Prostate gland (tissue), 2 donors: ENCODE data around the gene DCD. TPM values are rescaled to one million over a fixed set of nuclear protein-coding genes. Genes with fewer than 3 reads are reported as not detected.

Experiments used
- DNase-seq: peaks from one replicate; pipeline ENCODE4 v3.0.0-alpha.2; 2019; ENCODE audit warnings: low spot score
- H3K27ac ChIP-seq, 2 donors: fragments of 200-600 bp; sonication (generic); 2 replicates each; pipeline ENCODE4 v1.5.1; 2017 to 2019
- H3K27me3 ChIP-seq: fragments of 200-600 bp; sonication (generic); replicated peaks from 2 replicates; pipeline ENCODE4 v1.5.1; 2019; ENCODE audit not compliant: insufficient read depth
- H3K36me3 ChIP-seq, 2 donors: fragments of 200-600 bp; sonication (generic); 1 replicate in 1 of 2; 2 replicates in 1 of 2; pipeline versions ENCODE4 v1.5.1 to v1.8.1; 2017 to 2019
- H3K4me1 ChIP-seq: fragments of 200-600 bp; sonication (generic); replicated peaks from 2 replicates; pipeline ENCODE4 v1.5.1; 2019
- H3K4me3 ChIP-seq, 2 donors: fragments of 200-600 bp; sonication (generic); 2 replicates each; pipeline ENCODE4 v1.5.1; 2017 to 2019
- H3K9me3 ChIP-seq: fragments of 200-600 bp; sonication (generic); 2 replicates; pipeline ENCODE4 v1.5.1; 2017
- POLR2A ChIP-seq: fragments of 450-650 bp; IDR thresholded peaks from one replicate; pipeline ENCODE4 v1.6.1; 2016; ENCODE audit warnings: antibody characterized with exemption, mild to moderate bottlenecking
- POLR2AphosphoS5 ChIP-seq: sonication (generic); formaldehyde crosslinking; IDR thresholded peaks from one replicate; pipeline ENCODE4 v1.6.1; 2017; ENCODE audit warnings: antibody characterized with exemption
- WGBS: methylation state at CpG from one replicate; pipeline ENCODE4 v1.1.5; 2018; 5-methylcytosine and 5-hydroxymethylcytosine counted together
- intact Hi-C: fragments of 100-400 bp; cut with DNase I; formaldehyde crosslinking; loops from one replicate; pipeline ENCODE4 v1.14.2; 2022
- total RNA-seq, 2 donors: library from RNA; depleted of rRNA; stranded (reverse); fragments of >200 nt; gene quantifications; one replicate each; pipeline ENCODE4 v1.1.0, GENCODE V29; 2016
- TF ChIP-seq, protein P1 (sequence below), 4 experiments: fragments of 200-600 bp in 2 of 4; fragments of 450-650 bp in 2 of 4; sonication (generic) in 2 of 4; IDR thresholded peaks; 1 replicate in 3 of 4; 2 replicates in 1 of 4; pipeline ENCODE4 v1.5.1; 2016 to 2019; ENCODE audit warnings: antibody characterized with exemption in 4 of 4, mild to moderate bottlenecking in 2 of 4, moderate library complexity in 2 of 4

DCD gene
- total RNA-seq, 2 donors from 2014 or later, result 3.6 TPM; not detected in 1

DNA sequence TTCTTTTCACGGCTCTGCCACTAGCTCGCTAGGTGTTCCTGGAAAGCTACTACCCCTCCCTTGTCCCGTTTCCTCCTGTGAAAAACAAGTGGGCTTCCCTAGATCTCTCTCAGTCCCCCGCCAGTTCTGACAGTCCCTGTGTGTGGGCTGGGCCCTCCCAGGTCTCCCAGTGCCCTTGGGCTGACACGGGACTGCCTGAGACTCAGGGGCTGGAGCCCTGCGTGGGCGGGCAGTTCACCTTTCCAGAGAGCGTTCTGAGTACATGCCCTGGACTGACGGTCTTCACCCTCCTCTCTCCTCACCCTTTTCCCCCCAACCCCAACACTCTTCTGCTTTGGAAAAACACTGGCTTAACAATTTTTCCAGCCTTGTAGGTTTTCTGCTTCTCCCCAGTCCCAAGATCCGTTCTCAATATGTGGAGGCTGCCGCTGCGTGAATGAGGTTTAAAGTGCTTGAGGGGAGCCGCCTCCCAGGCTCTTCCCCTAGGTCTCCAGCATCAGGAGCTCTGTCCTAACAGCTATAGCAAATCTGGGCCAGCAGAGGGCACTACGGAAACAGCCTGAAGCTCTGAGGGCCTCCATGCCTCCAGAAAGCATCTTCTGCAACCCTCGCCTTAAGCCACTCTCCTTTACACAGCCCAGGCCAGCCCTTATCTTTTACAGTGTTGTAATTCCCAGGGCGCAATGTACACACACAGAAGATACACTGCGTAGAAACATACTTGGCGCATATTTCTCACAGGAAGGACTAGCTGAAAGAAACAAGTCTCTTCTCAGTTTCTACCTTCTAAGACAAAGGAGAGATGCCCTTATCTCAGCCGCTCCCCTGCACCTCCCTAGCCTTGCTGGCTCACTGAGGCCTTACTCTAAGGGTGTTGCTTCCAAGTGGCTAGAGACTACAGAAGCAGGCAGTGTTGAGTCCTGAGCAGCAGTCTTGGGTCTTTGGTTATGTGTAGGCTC lies 10.4 kb upstream of the DCD start:
- no peak for DNase-seq

DNA sequence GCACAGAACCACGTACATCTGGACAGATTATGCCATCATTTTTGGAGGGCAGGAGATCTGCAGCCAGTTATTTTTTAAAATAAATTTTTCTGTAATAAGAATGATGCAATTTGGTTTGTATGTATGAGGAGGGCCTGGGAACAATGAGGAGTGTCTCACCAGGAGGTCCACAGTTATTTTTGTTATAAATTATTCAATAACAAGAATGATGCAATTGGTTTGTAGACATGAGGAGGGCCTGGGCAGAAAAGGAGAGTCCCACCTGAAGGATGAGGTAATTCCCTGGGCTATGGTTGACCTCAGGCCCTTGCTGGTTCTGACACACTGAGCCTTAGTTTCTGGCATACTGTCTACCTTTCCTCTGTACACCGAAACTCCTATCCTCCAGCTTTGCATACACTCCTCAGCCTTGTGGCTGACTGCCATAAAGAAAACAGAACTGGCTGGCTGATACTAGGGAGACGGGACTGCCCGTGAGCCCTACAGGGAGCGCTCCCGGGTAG lies 9.0 kb upstream of the DCD start:
- H3K36me3 ChIP-seq, result no peaks in the 10 kb centered on the region
- H3K9me3 ChIP-seq, result no peaks in the 10 kb centered on the region
- intact Hi-C loops, result no loop called here
- H3K27ac ChIP-seq, result no peak overlapping the region
- TF ChIP-seq POLR2AphosphoS5, result no peak
- TF ChIP-seq, protein P1, sequence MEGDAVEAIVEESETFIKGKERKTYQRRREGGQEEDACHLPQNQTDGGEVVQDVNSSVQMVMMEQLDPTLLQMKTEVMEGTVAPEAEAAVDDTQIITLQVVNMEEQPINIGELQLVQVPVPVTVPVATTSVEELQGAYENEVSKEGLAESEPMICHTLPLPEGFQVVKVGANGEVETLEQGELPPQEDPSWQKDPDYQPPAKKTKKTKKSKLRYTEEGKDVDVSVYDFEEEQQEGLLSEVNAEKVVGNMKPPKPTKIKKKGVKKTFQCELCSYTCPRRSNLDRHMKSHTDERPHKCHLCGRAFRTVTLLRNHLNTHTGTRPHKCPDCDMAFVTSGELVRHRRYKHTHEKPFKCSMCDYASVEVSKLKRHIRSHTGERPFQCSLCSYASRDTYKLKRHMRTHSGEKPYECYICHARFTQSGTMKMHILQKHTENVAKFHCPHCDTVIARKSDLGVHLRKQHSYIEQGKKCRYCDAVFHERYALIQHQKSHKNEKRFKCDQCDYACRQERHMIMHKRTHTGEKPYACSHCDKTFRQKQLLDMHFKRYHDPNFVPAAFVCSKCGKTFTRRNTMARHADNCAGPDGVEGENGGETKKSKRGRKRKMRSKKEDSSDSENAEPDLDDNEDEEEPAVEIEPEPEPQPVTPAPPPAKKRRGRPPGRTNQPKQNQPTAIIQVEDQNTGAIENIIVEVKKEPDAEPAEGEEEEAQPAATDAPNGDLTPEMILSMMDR (IDR thresholded peaks at IDR 0.05), result no peak
- DNase-seq, result no peak
- H3K4me1 ChIP-seq, result no peaks in the 10 kb centered on the region
- WGBS, result 82% methylated on average over 6 of the region's 6 CpGs
- H3K27me3 ChIP-seq, result no peaks in the 10 kb centered on the region
- H3K4me3 ChIP-seq, result no peak overlapping the region

More for the DNA sequence above, 10.4 kb upstream of the DCD start:
- TF ChIP-seq POLR2AphosphoS5 (no peak), POLR2A (no peak)
- TF ChIP-seq, protein P1 (IDR thresholded peaks at IDR 0.05), result no peak
- H3K36me3 ChIP-seq, result no peaks in the 10 kb centered on the region
- no peak overlapping the region for H3K27ac ChIP-seq
- no peaks in the 10 kb centered on the region for H3K9me3 ChIP-seq
- intact Hi-C loops, result no loop called here
- H3K4me3 ChIP-seq, result no peak overlapping the region
- no peaks in the 10 kb centered on the region for H3K4me1 ChIP-seq
- 81% methylated on average over 19 of the region's 19 CpGs for WGBS
- no peaks in the 10 kb centered on the region for H3K27me3 ChIP-seq

DNA sequence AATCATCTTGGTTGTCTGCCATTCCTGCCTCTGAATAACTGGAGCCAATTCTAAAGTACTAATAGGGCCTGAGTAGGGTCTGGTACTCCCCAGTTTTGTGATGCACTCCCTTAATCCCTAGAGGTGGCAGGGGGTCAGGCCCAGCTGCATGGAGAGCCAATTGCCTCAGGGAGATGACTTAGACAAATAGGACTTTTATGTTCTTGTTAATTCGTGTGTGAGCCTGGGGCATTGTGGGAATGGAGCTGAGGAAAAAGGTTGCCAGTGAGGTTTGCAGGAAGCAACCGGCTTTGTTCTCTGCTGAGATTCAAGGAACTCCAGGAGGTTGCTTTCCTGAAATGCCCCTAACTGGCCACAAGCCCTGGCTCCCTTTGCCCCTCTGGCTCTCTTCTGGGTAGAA lies 6.8 kb upstream of the DCD start:
- Histone ChIP-seq H3K27ac (no peak overlapping the region), H3K4me1 (no peaks in the 10 kb centered on the region), H3K9me3 (no peaks in the 10 kb centered on the region), H3K4me3 (no peak overlapping the region), H3K27me3 (no peaks in the 10 kb centered on the region), H3K36me3 (no peaks in the 10 kb centered on the region)
- no peak for DNase-seq
- intact Hi-C loops, result no loop called here
- TF ChIP-seq POLR2A (no peak), POLR2AphosphoS5 (no peak)
- TF ChIP-seq, protein P1 (IDR thresholded peaks at IDR 0.05), result no peak
- WGBS, result 11% methylated on average over 2 of the region's 2 CpGs

DNA sequence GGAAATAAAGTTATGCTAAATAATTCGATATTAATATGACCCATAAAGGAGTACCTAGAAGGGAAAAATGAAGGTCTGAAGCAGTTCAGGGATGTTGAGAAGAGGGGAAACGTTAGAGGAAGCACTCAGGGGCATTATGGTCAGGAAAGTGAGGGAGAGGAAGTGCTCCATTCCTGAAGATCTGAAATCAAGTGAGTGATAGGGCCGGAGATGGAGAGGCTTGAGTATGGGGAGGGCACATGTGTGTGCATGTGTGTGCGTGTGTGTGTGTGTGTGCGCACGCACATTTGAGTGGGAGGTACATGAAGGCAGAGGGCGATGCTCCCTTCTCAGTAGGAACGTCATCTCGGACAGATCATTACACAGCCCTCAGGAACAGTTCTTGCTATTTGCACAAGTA lies 4.9 kb upstream of the DCD start:
- H3K9me3 ChIP-seq, result no peaks in the 10 kb centered on the region
- TF ChIP-seq POLR2A, result no peak
- TF ChIP-seq POLR2AphosphoS5, result no peak
- TF ChIP-seq, protein P1 (IDR thresholded peaks at IDR 0.05), result no peak
- no peaks in the 10 kb centered on the region for H3K36me3 ChIP-seq
- H3K27me3 ChIP-seq, result no peaks in the 10 kb centered on the region
- no peaks in the 10 kb centered on the region for H3K4me1 ChIP-seq
- no peak overlapping the region for H3K4me3 ChIP-seq
- no peak overlapping the region for H3K27ac ChIP-seq
- intact Hi-C loops, result no loop called here
- 74% methylated on average over 9 of the region's 9 CpGs for WGBS
- no peak for DNase-seq
